Peyer's patch (tissue), 4 donors: ENCODE measurements around the gene TMEM131L.

Experiments
- POLR2A ChIP-seq, 2 donors: fragments of 450-650 bp; IDR thresholded peaks; one replicate each; pipeline ENCODE4 v1.5.1; 2017; ENCODE audit warnings: antibody characterized with exemption in 2 of 2, mild to moderate bottlenecking in 2 of 2, moderate library complexity in 2 of 2
- TF ChIP-seq, protein P1 (sequence below), 6 experiments: fragments of 450-650 bp in 4 of 6; fragments of 200-600 bp in 2 of 6; sonication (generic) in 1 of 6; IDR thresholded peaks; one replicate each; pipeline ENCODE4 v1.5.1; 2017 to 2019; ENCODE audit warnings: antibody characterized with exemption in 6 of 6, mild to moderate bottlenecking in 3 of 6, moderate library complexity in 1 of 6

DNA sequence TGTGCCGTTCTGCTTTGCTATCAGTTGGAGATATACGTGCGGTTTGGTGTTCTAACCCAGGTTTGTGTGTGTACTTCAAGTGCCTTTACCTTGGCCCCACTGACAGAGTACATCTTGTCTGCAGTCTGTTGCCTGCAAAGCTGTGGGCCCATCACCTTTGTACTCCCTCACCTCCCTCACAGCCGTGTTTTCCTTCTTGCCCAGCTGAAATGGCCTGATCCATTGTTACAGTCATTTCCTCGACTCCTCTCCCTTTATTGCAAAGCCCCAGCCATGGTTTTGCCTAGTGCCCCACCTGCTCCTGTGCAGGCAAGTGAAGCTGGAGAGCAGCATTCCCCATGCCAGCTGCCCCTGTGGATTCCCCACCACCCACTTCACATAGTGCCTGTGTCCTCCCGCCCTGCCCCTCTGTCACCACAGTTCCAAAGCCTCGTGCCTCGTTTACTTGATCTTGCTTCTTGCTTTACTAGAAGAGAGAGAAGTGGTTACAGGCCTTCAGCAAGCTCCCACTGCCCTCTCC is 162.7 kb downstream of the TMEM131L start:
- TF ChIP-seq, protein P1, sequence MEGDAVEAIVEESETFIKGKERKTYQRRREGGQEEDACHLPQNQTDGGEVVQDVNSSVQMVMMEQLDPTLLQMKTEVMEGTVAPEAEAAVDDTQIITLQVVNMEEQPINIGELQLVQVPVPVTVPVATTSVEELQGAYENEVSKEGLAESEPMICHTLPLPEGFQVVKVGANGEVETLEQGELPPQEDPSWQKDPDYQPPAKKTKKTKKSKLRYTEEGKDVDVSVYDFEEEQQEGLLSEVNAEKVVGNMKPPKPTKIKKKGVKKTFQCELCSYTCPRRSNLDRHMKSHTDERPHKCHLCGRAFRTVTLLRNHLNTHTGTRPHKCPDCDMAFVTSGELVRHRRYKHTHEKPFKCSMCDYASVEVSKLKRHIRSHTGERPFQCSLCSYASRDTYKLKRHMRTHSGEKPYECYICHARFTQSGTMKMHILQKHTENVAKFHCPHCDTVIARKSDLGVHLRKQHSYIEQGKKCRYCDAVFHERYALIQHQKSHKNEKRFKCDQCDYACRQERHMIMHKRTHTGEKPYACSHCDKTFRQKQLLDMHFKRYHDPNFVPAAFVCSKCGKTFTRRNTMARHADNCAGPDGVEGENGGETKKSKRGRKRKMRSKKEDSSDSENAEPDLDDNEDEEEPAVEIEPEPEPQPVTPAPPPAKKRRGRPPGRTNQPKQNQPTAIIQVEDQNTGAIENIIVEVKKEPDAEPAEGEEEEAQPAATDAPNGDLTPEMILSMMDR (IDR thresholded peaks at IDR 0.05), result no peak
- TF ChIP-seq POLR2A (IDR thresholded peaks at IDR 0.05), result no peak
